PFSK-1 (cell line): Measurements from ENCODE around the gene FCSK.

ENCODE experiments used
- FOXP2 ChIP-seq: optimal IDR thresholded peaks from 2 replicates; pipeline ENCODE3; 2011; ENCODE audit warnings: borderline replicate concordance, control low read depth, inconsistent platforms; ENCODE audit not compliant: insufficient read depth; ENCODE audit errors: extremely low read length, extremely low read depth
- POLR2AphosphoS5 ChIP-seq: IDR thresholded peaks from 2 replicates; pipeline ENCODE4 v1.6.1; 2012; ENCODE audit warnings: low read depth, mild to moderate bottlenecking, control low read depth, low read length, moderate library complexity
- REST ChIP-seq, 2 experiments: IDR thresholded peaks; 2 replicates each; pipeline versions ENCODE4 v1.6.1 to v1.8.0; 2011 to 2012; ENCODE audit warnings: low read depth in 2 of 2, low read length in 2 of 2, control low read depth in 1 of 2, inconsistent platforms in 1 of 2, mild to moderate bottlenecking in 1 of 2, moderate library complexity in 1 of 2; ENCODE audit not compliant: insufficient read depth in 1 of 2
- SIN3A ChIP-seq: IDR thresholded peaks from 2 replicates; pipeline ENCODE4 v1.6.1; 2012; ENCODE audit warnings: mild to moderate bottlenecking, low read length, moderate library complexity, borderline replicate concordance; ENCODE audit not compliant: insufficient read depth
- TAF1 ChIP-seq: IDR thresholded peaks from 2 replicates; pipeline ENCODE4 v1.6.1; 2012; ENCODE audit warnings: low read length, control low read depth, borderline replicate concordance; ENCODE audit not compliant: insufficient read depth

Gene FCSK

DNA sequence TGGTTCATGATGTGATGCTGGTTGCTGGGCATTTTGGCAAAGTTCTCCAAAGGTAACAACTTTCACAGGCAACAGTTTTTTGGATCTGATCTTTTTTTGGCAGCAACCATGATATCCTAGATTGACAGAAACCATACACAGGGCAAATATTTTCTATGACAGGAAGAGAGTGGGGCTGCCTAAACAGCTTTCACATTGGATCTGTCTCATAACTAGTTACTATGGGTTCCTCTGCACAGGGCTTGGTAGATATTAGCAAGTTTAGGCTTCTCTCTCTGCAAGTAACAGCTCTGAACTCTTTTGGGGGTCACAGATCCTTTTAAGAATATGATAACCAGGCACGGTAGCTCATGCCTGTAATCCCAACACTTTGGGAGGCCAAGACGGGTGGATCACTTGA, 40.4 kb downstream of the FCSK start:
- TF ChIP-seq REST (IDR thresholded peaks at IDR 0.05; ENCODE audit: insufficient read depth in 1 of 2, low read depth in 2 of 2, low read length in 2 of 2), result no peak
- TF ChIP-seq FOXP2, result no peak
- no peak for TF ChIP-seq POLR2AphosphoS5
- no peak for TF ChIP-seq SIN3A
- TF ChIP-seq TAF1, result no peak

GRCh38 chr16:70495425-70496182, 41.2 kb downstream of the FCSK start:
- TF ChIP-seq REST (IDR thresholded peaks at IDR 0.05; ENCODE audit: insufficient read depth in 1 of 2, low read depth in 2 of 2, low read length in 2 of 2), result no peak
- no peak for TF ChIP-seq SIN3A

GRCh38 chr16:70496513-70496912, 42.1 kb downstream of the FCSK start:
- no peak for TF ChIP-seq FOXP2
- TF ChIP-seq REST (IDR thresholded peaks at IDR 0.05; ENCODE audit: insufficient read depth in 1 of 2, low read depth in 2 of 2, low read length in 2 of 2), result no peak
- no peak for TF ChIP-seq POLR2AphosphoS5
- no peak for TF ChIP-seq TAF1
- no peak for TF ChIP-seq SIN3A

DNA sequence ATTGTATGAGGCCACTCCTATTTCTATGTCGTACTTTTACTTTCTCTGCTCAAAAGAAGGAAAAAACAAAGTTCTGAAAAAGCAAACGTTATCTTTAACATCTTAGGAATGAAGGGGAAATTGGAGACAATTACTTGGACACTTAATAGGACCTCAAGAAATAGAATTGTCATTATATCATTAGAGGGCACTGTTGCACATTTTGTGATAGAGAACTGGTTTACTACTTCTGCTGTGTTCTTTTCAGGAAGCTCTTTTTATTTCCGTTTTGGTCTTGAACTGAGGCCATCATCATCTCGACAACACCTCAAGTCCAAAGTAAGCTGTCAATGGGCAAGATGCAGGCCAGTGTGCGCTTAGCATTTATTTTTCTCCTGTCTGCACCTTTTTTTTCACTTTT, 54.4 kb downstream of the FCSK start:
- no peak for TF ChIP-seq TAF1
- no peak for TF ChIP-seq POLR2AphosphoS5
- no peak for TF ChIP-seq SIN3A
- TF ChIP-seq REST (IDR thresholded peaks at IDR 0.05; ENCODE audit: insufficient read depth in 1 of 2, low read depth in 2 of 2, low read length in 2 of 2), result no peak

DNA sequence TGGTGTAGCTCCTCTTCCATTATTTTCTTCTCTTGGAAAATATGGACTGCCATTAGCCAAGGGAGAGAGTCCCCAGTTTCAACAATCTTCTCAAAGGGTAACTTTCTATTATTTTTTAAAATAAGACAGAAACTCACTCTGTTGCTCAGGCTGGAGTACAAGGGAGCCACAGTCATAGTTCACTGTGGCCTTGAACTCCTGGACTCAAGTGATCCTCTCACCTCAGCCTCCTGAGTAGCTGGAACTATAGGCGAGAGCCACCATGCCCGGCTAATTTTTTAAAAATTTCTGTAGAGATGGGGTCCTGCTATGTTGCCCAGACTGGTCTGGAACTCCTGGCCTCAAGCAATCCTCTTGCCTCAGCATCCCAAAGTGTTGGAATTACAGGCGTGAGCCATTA, 55.8 kb downstream of the FCSK start:
- TF ChIP-seq SIN3A (no peak), REST (IDR thresholded peaks at IDR 0.05; ENCODE audit: insufficient read depth in 1 of 2, low read depth in 2 of 2, low read length in 2 of 2) (no peak)
